Trophoblast cell (in vitro differentiated cells and primary cell): Measurements from ENCODE around the gene ACYP2.
"Not testable (repeated sequence)": the region's sequence is repeated elsewhere in the genome, so short reads cannot be mapped to it uniquely, and the experiment has no call there.

ENCODE experiments used
- DNase-seq, 2 donors: peaks; one replicate each; pipeline ENCODE4 v3.0.0-alpha.2; 2016
- H2AFZ ChIP-seq: 2 replicates; pipeline ENCODE4 v1.6.1; 2013; ENCODE audit warnings: low read length, moderate library complexity, mild to moderate bottlenecking; ENCODE audit not compliant: insufficient read depth, poor library complexity
- H2AK5ac ChIP-seq: 2 replicates; pipeline ENCODE4 v1.6.1; 2013; ENCODE audit warnings: mild to moderate bottlenecking, low read length
- H2BK120ac ChIP-seq: 2 replicates; pipeline ENCODE4 v1.6.1; 2013; ENCODE audit warnings: low read length, mild to moderate bottlenecking, moderate library complexity; ENCODE audit not compliant: insufficient read depth, poor library complexity
- H2BK12ac ChIP-seq: 2 replicates; pipeline ENCODE4 v1.6.1; 2013; ENCODE audit warnings: mild to moderate bottlenecking, low read length, moderate library complexity
- H2BK5ac ChIP-seq: 2 replicates; pipeline ENCODE4 v1.6.1; 2013; ENCODE audit warnings: low read length, low read depth, moderate library complexity, mild to moderate bottlenecking; ENCODE audit not compliant: poor library complexity
- H3K14ac ChIP-seq: 2 replicates; pipeline ENCODE4 v1.6.1; 2013; ENCODE audit warnings: mild to moderate bottlenecking, low read length
- H3K18ac ChIP-seq: 2 replicates; pipeline ENCODE4 v1.6.1; 2013; ENCODE audit warnings: mild to moderate bottlenecking, low read length
- H3K23ac ChIP-seq: 2 replicates; pipeline ENCODE4 v1.6.1; 2013; ENCODE audit warnings: low read length
- H3K27ac ChIP-seq: 2 replicates; pipeline ENCODE4 v1.5.1; 2013; ENCODE audit warnings: low read depth, mild to moderate bottlenecking, inconsistent platforms, low read length, moderate library complexity
- H3K27me3 ChIP-seq: 2 replicates; pipeline ENCODE4 v1.6.1; 2013; ENCODE audit warnings: inconsistent platforms, mild to moderate bottlenecking, low read length, moderate library complexity; ENCODE audit not compliant: insufficient read depth
- H3K36me3 ChIP-seq, 2 experiments: 1 replicate in 1 of 2; 2 replicates in 1 of 2; pipeline ENCODE4 v1.6.1; 2013; ENCODE audit warnings: low read length in 2 of 2, mild to moderate bottlenecking in 2 of 2, moderate library complexity in 1 of 2; ENCODE audit not compliant: insufficient read depth in 2 of 2, control insufficient read depth in 1 of 2
- H3K4ac ChIP-seq: 2 replicates; pipeline ENCODE4 v1.6.1; 2013; ENCODE audit warnings: low read depth, mild to moderate bottlenecking, low read length, moderate library complexity
- H3K4me1 ChIP-seq, 2 experiments: 1 replicate in 1 of 2; 2 replicates in 1 of 2; pipeline ENCODE4 v1.6.1; 2013; ENCODE audit warnings: low read length in 2 of 2, mild to moderate bottlenecking in 2 of 2, moderate library complexity in 1 of 2; ENCODE audit not compliant: insufficient read depth in 2 of 2, control insufficient read depth in 1 of 2
- H3K4me2 ChIP-seq: 2 replicates; pipeline ENCODE4 v1.6.1; 2013; ENCODE audit warnings: inconsistent platforms, mild to moderate bottlenecking, low read length, moderate library complexity
- H3K4me3 ChIP-seq: 2 replicates; pipeline ENCODE4 v1.5.1; 2013; ENCODE audit warnings: mild to moderate bottlenecking, low read depth, low read length, inconsistent platforms
- H3K79me1 ChIP-seq: one replicate; pipeline ENCODE4 v1.6.1; 2013; ENCODE audit warnings: low read length
- H3K79me2 ChIP-seq: 2 replicates; pipeline ENCODE4 v1.6.1; 2013; ENCODE audit warnings: low read length, mild to moderate bottlenecking; ENCODE audit not compliant: control insufficient read depth, insufficient read depth, poor library complexity
- H3K9ac ChIP-seq: 2 replicates; pipeline ENCODE4 v1.6.1; 2013; ENCODE audit warnings: mild to moderate bottlenecking, low read length
- H3K9me3 ChIP-seq: 2 replicates; pipeline ENCODE4 v1.6.1; 2013; ENCODE audit warnings: low read depth, mild to moderate bottlenecking, control low read depth, inconsistent platforms, low read length; ENCODE audit not compliant: insufficient read depth
- H4K12ac ChIP-seq: 2 replicates; pipeline ENCODE4 v1.6.1; 2013; ENCODE audit warnings: low read depth, mild to moderate bottlenecking, low read length, moderate library complexity
- H4K8ac ChIP-seq: 2 replicates; pipeline ENCODE4 v1.6.1; 2013; ENCODE audit warnings: low read depth, mild to moderate bottlenecking, low read length, moderate library complexity
- H4K91ac ChIP-seq: one replicate; pipeline ENCODE4 v1.6.1; 2013; ENCODE audit warnings: low read depth, mild to moderate bottlenecking, low read length, moderate library complexity
- WGBS: extraction: QIAGEN DNeasy Blood & Tissue Kit; methylation state at CpG from one replicate; pipeline ENCODE4 v1.1.7; 2013; ENCODE audit warnings: missing lambda C conversion rate; ENCODE audit not compliant: insufficient read length, insufficient coverage; ENCODE audit errors: extremely low coverage; 5-methylcytosine and 5-hydroxymethylcytosine counted together

The ACYP2 gene

DNA sequence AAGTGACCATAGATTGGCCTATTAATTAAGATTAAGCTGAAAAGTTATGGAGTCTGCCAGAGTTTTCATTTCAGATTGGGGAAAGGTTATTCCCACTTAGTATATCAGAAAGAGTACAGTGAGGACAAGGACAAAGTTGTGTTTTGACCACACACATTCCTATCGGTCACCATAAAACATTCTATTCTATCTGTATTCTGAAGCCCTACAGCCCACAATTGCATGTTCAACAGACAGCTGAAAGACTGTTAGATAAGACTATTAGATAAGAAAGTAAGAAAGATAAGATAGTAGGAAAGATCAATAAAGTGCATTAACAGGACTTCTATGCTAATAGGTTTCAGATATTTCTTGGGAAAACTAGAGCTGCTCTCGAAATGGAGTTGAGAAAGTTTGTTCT, 26.7 kb upstream of the ACYP2 start:
- DNase-seq, result no peak
- Histone ChIP-seq H3K14ac (no peak overlapping the region), H3K23ac (no peak overlapping the region), H2BK120ac (no peak overlapping the region), H4K91ac (no peak overlapping the region), H3K18ac (no peak overlapping the region), H3K79me2 (no peaks in the 10 kb centered on the region), H2AFZ (no peak overlapping the region), H3K79me1 (no peaks in the 10 kb centered on the region), H3K27ac (no peak overlapping the region), H2AK5ac (no peak overlapping the region), H3K27me3 (no peaks in the 10 kb centered on the region), H3K36me3 (no peaks in the 10 kb centered on the region), H3K9ac (no peak overlapping the region), H2BK5ac (no peak overlapping the region), H3K4ac (no peak overlapping the region), H3K4me3 (no peak overlapping the region), H4K8ac (no peak overlapping the region), H3K9me3 (peaks cover 3% of the 10 kb centered on the region), H3K4me2 (no peak overlapping the region), H2BK12ac (no peak overlapping the region), H4K12ac (no peak overlapping the region), H3K4me1 (peaks cover 0 to 4% of the 10 kb centered on the region in 2 experiments)
- no CpG with 5 or more reads among the region's 2 CpGs for WGBS

DNA sequence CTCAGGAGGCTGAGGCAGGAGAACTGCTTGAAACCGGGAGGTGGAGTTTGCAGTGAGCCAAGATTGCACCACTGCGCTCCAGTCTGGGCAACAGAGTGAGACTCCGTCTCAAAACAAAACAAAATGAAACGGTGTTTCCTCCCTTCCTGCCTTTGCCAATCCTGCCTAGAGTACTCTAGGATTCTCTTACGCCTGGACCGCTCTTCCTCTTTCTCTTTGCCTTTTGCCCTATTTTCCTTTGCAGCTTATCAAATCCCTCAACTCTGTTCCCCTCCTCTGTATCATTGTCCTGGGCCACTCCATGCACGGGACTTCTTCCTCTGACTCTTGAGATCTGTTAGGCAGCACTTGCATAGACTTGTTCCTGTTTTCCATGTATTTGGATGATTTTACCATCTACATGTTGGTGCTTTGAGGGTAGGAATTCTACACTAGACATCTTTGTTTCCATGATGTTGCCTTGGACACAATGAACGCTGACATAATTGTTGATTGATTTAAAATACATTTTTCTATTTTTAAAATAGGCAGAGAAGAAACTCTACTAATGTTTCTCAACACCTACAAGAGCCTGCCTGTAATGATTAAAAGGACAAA, 24.8 kb upstream of the ACYP2 start:
- no peak for DNase-seq
- no peak overlapping the region for H4K91ac ChIP-seq
- no peak overlapping the region for H2BK5ac ChIP-seq

DNA sequence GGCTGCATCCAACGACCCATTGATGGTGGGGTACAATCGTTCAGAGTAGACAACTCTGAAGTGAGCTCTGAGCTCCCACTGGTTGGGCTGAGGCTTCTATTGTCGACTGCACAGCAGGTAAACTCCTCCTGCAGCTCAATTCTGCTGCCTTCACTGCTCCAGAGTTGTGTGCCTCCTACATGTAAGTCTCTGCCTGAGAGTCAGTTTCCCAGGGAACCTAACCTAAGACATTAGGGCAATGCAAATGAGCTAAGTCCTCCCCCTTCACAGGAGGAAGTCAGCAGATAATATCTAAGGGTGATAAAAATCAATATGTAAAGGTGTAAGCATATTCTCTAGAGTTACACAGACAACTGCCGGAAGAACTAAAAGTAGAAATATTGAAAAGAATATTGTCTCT, 22.5 kb upstream of the ACYP2 start:
- H2BK5ac ChIP-seq, result no peak overlapping the region
- H3K23ac ChIP-seq, result no peak overlapping the region
- no peak for DNase-seq
- peaks cover 0 to 4% of the 10 kb centered on the region in 2 experiments for H3K4me1 ChIP-seq
- no peak overlapping the region for H3K4ac ChIP-seq
- H3K27ac ChIP-seq, result no peak overlapping the region
- no peak overlapping the region for H3K9ac ChIP-seq
- H4K12ac ChIP-seq, result no peak overlapping the region
- H3K27me3 ChIP-seq, result no peaks in the 10 kb centered on the region
- H2AFZ ChIP-seq, result no peak overlapping the region
- WGBS, result no CpG with 5 or more reads among the region's 4 CpGs
- no peak overlapping the region for H2AK5ac ChIP-seq
- H3K18ac ChIP-seq, result no peak overlapping the region
- H3K4me2 ChIP-seq, result no peak overlapping the region
- no peak overlapping the region for H3K4me3 ChIP-seq
- H4K8ac ChIP-seq, result no peak overlapping the region
- no peak overlapping the region for H3K14ac ChIP-seq
- H3K79me2 ChIP-seq, result no peaks in the 10 kb centered on the region
- peaks cover 0 to 3% of the 10 kb centered on the region in 2 experiments for H3K36me3 ChIP-seq
- H3K79me1 ChIP-seq, result no peaks in the 10 kb centered on the region
- no peak overlapping the region for H4K91ac ChIP-seq
- H2BK12ac ChIP-seq, result no peak overlapping the region
- H2BK120ac ChIP-seq, result no peak overlapping the region
- no peaks in the 10 kb centered on the region for H3K9me3 ChIP-seq

More for the DNA sequence above, 24.8 kb upstream of the ACYP2 start:
- no peaks in the 10 kb centered on the region for H3K9me3 ChIP-seq
- H4K12ac ChIP-seq, result no peak overlapping the region
- H3K18ac ChIP-seq, result no peak overlapping the region
- H2AFZ ChIP-seq, result no peak overlapping the region
- no peak overlapping the region for H3K27ac ChIP-seq
- H2AK5ac ChIP-seq, result no peak overlapping the region
- no peak overlapping the region for H2BK120ac ChIP-seq
- no peaks in the 10 kb centered on the region for H3K27me3 ChIP-seq
- no peaks in the 10 kb centered on the region for H3K79me1 ChIP-seq
- no peak overlapping the region for H3K23ac ChIP-seq
- peaks cover 0 to 4% of the 10 kb centered on the region in 2 experiments for H3K4me1 ChIP-seq
- H3K79me2 ChIP-seq, result no peaks in the 10 kb centered on the region
- no peak overlapping the region for H3K9ac ChIP-seq
- H3K14ac ChIP-seq, result no peak overlapping the region
- H3K36me3 ChIP-seq, result peaks cover 0 to 3% of the 10 kb centered on the region in 2 experiments
- no peak overlapping the region for H3K4me3 ChIP-seq
- H2BK12ac ChIP-seq, result no peak overlapping the region
- no peak overlapping the region for H3K4me2 ChIP-seq
- no peak overlapping the region for H4K8ac ChIP-seq
- no CpG with 5 or more reads among the region's 8 CpGs for WGBS
- no peak overlapping the region for H3K4ac ChIP-seq

DNA sequence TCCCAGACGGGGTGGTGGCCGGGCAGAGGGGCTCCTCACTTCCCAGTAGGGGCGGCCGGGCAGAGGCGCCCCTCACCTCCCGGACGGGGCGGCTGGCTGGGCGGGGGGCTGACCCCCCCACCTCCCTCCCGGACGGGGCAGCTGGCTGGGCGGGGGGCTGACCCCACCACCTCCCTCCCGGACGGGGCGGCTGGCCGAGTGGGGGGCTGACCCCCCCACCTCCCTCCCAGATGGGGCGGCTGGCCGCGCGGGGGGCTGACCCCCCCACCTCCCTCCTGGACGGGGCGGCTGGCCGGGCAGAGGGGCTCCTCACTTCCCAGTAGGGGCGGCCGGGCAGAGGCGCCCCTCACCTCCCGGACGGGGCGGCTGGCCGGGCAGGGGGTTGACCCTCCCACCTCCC, 20.0 kb upstream of the ACYP2 start:
- WGBS, result no CpG with 5 or more reads among the region's 30 CpGs
- not testable (repeated sequence) for DNase-seq, H3K9me3 ChIP-seq, H2AK5ac ChIP-seq, H3K36me3 ChIP-seq, H3K23ac ChIP-seq, H3K9ac ChIP-seq, H2BK5ac ChIP-seq, H4K8ac ChIP-seq, H3K27me3 ChIP-seq, H4K12ac ChIP-seq, H3K14ac ChIP-seq, H3K4me1 ChIP-seq, H3K4me3 ChIP-seq, H4K91ac ChIP-seq, H3K4ac ChIP-seq, H2BK12ac ChIP-seq, H2AFZ ChIP-seq, H2BK120ac ChIP-seq, H3K27ac ChIP-seq, H3K79me2 ChIP-seq, H3K79me1 ChIP-seq, H3K4me2 ChIP-seq, H3K18ac ChIP-seq
